Stimulated activated CD4-positive, alpha-beta T cell treated with anti-CD3 and anti-CD28 coated beads, Interleukin-12 subunit alpha, Interleukin-12 subunit beta, amount 100 ng/mL, for 4 hours (primary cell): Measurements from ENCODE around the gene CEACAM8.
"Not testable (repeated sequence)": the region's sequence is repeated elsewhere in the genome, so short reads cannot be mapped to it uniquely, and the experiment has no call there.

ENCODE experiments used
- DNase-seq: peaks from one replicate; pipeline ENCODE4 v3.0.0-alpha.2; 2020

The CEACAM8 gene

GRCh38 chr19:42594617-42595489 is at the start of gene CEACAM8:
Gene CEACAM8, minus strand, starts transcription at chr19:42594924. Its CDS starts 96 bp downstream, at chr19:42594828.
- no peak for DNase-seq

GRCh38 chr19:42639324-42640092 is 44.8 kb upstream of the CEACAM8 start:
- not testable (repeated sequence) for DNase-seq

GRCh38 chr19:42635233-42635539 is 40.5 kb upstream of the CEACAM8 start:
- DNase-seq, result no peak

GRCh38 chr19:42634409-42635232 is 39.9 kb upstream of the CEACAM8 start:
- DNase-seq, result peak; percentile 22

GRCh38 chr19:42629191-42629590 is 34.5 kb upstream of the CEACAM8 start:
- no peak for DNase-seq

GRCh38 chr19:42628411-42629140 is 33.9 kb upstream of the CEACAM8 start:
- DNase-seq, result no peak

DNA sequence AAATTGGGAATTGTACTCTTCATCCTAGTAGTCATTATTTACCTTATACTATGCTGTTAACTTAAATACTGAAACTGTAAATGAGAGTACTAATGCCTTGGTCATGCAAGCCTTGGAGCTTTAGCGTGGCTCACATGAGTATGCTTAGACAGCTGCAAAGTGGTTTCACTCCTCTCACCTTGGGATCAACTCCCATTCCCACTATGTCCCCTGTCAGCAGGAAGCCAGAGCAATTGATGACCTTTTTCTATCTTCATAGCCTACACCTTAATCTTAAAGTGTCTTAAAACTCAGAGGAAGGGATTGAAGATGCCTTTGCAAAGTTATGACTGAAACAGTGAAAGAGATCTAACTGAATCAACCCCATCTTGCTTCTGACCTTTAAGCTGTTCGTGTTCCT is 33.2 kb upstream of the CEACAM8 start:
- DNase-seq, result no peak

DNA sequence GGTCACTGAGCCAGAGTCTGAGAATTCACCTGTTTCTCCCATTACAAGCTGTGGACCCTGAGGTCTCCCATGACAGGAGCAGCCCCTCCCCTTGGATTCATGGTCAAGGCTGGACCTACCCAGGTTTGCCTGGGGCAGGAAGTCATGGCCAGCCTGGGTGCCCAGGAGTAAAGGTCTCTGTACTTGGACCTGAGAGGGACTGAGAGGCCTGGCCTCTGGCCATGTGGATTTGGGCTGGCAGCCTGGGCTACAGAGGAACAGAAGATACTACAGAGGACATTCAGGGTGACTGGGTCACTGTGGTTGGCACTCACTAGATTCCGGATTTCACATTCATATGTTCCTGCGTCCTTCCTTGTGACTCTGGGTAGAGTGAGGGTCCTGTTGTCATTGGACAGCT is 31.5 kb upstream of the CEACAM8 start:
- DNase-seq, result no peak

GRCh38 chr19:42619271-42619670 is 24.5 kb upstream of the CEACAM8 start:
- no peak for DNase-seq

GRCh38 chr19:42613666-42614065 is 18.9 kb upstream of the CEACAM8 start:
- DNase-seq, result no peak

DNA sequence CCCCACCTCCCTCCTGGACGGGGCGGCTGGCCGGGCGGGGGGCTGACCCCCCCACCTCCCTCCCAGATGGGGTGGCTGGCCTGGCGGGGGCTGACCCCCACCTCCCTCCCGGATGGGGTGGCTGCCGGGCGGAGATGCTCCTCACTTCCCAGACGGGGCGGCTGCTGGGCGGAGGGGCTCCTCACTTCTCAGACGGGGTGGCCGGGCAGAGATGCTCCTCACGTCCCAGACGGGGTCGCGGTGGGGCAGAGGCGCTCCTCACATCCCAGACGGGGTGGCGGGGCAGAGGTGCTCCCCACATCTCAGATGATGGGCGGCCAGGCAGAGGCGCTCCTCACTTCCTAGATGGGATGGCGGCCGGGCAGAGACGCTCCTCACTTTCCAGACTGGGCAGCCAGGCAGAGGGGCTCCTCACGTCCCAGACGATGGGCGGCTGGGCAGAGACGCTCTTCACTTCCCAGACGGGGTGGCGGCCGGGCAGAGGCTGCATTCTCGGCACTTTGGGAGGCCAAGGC is 15.7 kb upstream of the CEACAM8 start:
- DNase-seq, result not testable (repeated sequence)

GRCh38 chr19:42606660-42607351 is 12.1 kb upstream of the CEACAM8 start:
- DNase-seq, result peak; percentile 51

- DNase-seq, result no peak
Observed at GRCh38 chr19:42601811-42602443, 7.2 kb upstream of the CEACAM8 start.

- peak; percentile 42 for DNase-seq
Observed at GRCh38 chr19:42596391-42597072, 1.8 kb upstream of the CEACAM8 start.

- DNase-seq, result no peak
Observed at GRCh38 chr19:42595550-42596172, 937 bp upstream of the CEACAM8 start.

DNA sequence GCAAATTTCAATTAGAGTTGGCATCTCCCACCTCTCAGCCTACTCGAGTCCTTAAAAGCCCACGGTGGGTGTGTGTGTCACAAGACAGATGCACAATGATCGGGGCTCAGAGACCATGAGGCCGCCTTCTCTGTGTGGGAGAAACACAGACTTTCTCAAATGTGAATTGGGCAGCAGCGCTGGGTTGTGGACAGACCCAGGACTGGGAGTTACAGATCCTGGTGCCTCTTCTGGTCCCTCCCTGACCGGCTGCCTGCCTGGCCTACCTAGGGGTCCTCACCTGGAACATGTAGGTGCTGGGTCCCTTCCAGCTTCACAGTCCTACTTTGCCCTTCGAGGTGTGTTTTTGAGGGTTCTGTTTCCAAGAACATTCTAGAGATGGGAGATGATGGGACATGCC is 4.9 kb downstream of the CEACAM8 start:
- no peak for DNase-seq

DNA sequence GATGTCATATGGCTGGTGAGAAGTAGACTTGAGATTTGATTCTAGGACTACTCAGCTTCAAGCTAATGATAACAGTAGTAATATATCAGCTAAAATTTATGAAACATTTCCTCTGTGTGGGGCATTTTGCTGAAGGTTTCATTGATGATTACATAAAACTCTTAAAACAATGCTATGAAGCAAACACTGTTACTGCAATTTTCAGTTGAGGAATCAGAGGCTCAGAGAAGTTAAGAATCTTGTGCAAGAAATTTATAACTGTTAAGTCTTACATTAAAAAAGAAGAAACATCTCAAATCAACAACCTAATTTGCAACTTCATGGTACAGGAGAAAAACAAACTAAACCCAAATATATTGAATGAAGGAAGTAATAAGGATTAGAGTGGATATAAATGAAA is 10.3 kb downstream of the CEACAM8 start:
- no peak for DNase-seq

DNA sequence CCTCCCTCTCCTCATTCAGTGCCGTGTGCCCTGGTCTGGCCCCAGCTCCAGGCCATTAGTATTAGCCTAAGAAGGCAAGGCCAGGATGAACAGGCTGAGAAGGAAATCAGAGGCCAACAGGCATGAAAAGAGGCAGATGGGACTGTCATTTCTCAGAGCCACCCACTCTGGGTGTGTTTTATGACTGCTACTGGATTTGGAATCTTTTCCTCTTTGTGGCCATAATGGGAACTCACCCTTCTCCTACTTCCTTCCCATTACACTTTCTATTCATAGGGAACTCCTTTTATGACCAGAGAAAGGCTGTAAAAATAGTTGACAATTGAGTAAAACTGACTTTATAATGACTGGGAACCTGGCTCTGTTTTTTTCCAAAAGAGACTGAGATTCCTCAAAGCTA is 17.7 kb downstream of the CEACAM8 start:
- no peak for DNase-seq

- no peak for DNase-seq
Observed at GRCh38 chr19:42576241-42576640, 18.5 kb downstream of the CEACAM8 start.

- no peak for DNase-seq
Observed at GRCh38 chr19:42573642-42574041, 21.1 kb downstream of the CEACAM8 start.
